Liver (tissue), 3 donors: ENCODE data around the gene PILRB.

Source experiments
- ATF3 ChIP-seq: IDR thresholded peaks from 2 replicates; pipeline ENCODE4 v1.6.1; 2016; ENCODE audit warnings: antibody characterized with exemption
- CTCF ChIP-seq: fragments of 150-350 bp; IDR thresholded peaks from 2 replicates; pipeline ENCODE4 v1.5.1; 2017; ENCODE audit warnings: improper control_type of control experiment, low read depth, low read length; ENCODE audit not compliant: missing input control
- JUND ChIP-seq, 2 donors: IDR thresholded peaks; 2 replicates each; pipeline ENCODE4 v1.6.1; 2016; ENCODE audit warnings: antibody characterized with exemption in 2 of 2
- RAD21 ChIP-seq, 2 donors: IDR thresholded peaks; 2 replicates each; pipeline ENCODE4 v1.6.1; 2016; ENCODE audit warnings: antibody characterized with exemption in 2 of 2, mild to moderate bottlenecking in 2 of 2
- REST ChIP-seq: IDR thresholded peaks from 2 replicates; pipeline ENCODE4 v1.6.1; 2016; ENCODE audit warnings: antibody characterized with exemption, mild to moderate bottlenecking
- RXRA ChIP-seq, 2 donors: IDR thresholded peaks; 2 replicates each; pipeline ENCODE4 v1.6.1; 2017 to 2018; ENCODE audit warnings: antibody characterized with exemption in 2 of 2, mild to moderate bottlenecking in 1 of 2
- TAF1 ChIP-seq: conservative IDR thresholded peaks from 2 replicates; pipeline ENCODE4 v1.6.1; 2016; ENCODE audit warnings: antibody characterized with exemption, mild to moderate bottlenecking
- donor health status: healthy.
- donor health status: healthy.

GRCh38 chr7:100411101-100411500, 53.2 kb downstream of the PILRB start:
- TF ChIP-seq CTCF (no peak), TAF1 (no peak), RAD21 (IDR thresholded peaks at IDR 0.05) (no peak), RXRA (IDR thresholded peaks at IDR 0.05) (no peak), JUND (IDR thresholded peaks at IDR 0.05) (no peak), ATF3 (no peak), REST (no peak)
